ENCODE results near the gene KAZALD1.

DNA sequence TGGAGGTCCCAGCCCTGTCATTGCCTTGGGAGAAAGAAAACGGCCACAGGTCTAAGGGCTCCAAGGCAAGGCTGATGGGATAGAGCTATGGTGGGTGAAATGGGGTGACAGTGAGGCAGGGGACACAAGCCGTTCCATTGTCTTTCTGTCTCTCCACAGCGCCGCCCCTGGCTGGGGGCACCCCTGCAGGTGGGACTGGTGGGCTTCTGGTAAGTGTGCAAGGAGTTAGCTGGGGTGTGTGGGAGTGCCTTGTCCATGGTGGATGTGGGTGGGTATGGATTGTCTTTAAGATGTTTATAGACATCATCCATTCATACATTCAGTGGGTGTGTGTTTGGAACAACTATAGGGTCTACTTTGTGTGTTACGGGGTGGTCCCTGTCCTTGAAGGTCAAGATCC, 23.3 kb upstream of the KAZALD1 start:
- no peak for TF ChIP-seq CTCF (IDR thresholded peaks at IDR 0.05)
- TF ChIP-seq POLR2A (IDR thresholded peaks at IDR 0.05), result no peak
